ENCODE results near the gene LIN37.
"Not testable (repeated sequence)": the region's sequence is repeated elsewhere in the genome, so short reads cannot be mapped to it uniquely, and the experiment has no call there.

The LIN37 gene

DNA sequence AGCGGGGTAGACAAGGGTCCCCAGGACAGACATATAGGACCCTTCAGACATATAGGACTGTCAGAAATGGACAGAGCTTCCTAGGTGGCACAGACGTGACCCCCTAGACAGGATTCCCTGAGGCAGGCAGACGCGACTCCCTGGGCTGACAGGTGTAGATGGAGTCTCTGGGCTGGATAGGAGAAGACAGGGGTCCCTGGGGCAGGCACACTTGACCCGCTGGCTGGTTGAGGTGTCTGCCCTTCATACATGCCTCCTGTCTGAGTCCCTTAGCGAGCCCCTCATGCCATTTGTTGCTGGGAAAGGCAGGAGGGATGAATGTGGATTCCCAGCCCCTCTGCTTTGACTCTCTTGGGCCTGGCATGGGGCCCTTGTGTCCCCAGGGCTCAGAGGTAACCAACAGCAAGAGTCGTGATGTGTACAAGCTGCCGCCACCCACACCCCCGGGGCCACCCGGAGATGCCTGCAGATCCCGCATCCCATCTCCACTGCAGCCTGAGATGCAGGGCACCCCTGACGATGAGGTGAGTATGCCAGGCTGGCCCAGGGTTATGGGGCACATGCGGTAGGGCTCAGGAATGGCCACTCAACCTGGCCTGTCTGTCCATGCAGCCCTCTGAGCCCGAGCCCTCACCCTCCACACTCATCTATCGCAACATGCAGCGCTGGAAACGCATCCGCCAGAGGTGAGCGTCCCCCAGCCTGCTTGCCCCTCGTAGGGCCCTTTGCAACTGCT, 5.4 kb downstream of the LIN37 start:
- DNase-seq (ENCODE audit: low read depth), result no peak

DNA sequence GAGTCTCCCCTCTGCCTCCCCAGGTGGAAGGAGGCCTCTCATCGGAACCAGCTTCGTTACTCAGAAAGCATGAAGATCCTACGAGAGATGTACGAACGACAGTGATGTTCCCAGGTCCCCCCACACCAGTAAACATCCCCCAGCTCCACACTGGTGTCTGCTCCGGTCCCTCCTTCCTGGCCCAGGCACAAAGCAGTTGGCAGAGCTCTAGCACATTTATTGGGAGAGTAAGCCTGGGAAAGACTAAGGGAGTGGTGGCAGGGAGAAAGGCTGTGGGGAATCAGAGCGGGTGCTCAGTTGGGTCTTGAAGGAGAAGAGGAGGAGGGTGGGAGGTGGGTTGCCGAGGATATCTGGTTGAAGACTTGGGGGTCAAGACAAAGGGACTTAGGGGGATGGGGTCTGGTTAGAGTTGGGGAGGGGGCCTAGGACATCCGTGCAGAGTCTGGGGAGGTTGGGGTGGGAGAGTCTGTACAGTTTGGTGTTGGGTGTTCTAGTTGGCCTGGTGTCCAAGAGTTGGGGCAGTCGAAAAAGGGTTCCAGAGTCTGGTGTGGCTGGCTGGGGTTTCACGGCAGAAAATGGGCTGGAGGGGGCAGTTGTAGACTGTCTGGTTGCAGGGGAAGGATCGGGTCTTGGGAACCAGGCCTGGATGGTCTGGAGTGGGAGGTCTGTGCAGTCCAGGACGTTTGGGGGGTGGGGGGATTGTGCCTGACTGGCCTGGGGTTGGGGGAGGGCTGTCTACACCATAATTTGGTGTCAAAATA, 6.2 kb downstream of the LIN37 start:
- no peak for DNase-seq (ENCODE audit: low read depth)

DNA sequence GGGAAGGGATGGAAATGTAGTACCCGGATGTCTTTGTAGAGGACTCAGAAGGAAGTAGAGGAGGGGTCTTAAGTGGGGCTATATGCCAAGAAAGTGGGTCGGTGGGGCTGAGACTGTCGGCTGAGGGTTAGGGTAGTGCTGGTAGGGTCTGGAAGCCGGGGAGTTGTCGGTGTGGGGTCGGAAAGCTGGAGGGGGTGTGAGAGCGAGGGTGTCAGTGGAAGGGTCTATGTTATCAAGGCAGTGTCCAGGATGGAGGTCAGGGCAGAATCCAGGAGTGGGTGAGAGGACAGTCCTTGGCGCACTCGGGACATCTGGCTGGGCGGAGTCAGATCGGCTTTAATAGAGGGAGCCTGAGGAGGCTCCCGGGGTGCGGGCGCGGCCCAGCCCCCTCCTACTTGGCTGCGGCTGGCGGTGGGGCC, 6.8 kb downstream of the LIN37 start:
- DNase-seq (ENCODE audit: low read depth), result no peak

DNA sequence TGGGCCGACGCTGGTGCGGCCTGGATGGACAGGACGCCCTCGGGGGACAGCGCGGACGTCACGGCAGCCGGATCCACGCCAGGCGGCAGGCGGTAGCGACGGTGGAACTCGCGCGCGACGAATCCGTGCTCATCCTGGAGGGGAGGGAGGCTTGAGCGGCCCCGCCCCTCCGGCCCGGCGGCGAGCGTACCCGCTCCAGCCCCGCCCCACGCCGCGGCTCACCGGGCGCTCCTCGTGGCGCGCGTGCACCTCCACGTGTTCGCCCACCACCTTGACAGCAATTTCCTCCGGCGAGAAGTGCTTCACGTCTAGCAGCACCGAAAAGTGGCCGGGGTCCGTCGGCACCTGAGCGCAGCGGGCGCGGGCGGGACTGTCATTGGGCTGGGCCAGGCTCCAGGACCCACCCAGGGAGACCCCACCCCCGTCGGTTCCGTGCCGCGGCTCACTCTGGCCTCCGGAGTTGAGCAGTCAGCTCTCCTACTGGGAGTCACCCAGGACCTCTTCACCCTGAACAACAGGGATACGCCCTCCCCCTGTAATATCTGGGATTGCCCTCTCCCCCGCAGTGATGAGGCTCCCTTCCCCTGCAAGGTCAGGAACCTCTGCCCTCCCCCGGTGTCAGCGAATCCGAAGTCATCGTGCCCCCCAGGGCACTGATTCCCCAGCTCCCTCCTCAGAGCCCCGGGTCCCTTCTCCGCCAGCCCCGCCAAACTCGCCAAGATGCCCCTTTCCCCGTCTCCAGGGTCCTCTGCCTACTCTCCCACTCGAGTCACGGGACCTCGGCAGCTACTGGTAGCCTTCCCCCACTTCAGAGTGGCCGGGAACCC, 7.4 kb downstream of the LIN37 start:
- peak; percentile 77 for DNase-seq (ENCODE audit: low read depth)

DNA sequence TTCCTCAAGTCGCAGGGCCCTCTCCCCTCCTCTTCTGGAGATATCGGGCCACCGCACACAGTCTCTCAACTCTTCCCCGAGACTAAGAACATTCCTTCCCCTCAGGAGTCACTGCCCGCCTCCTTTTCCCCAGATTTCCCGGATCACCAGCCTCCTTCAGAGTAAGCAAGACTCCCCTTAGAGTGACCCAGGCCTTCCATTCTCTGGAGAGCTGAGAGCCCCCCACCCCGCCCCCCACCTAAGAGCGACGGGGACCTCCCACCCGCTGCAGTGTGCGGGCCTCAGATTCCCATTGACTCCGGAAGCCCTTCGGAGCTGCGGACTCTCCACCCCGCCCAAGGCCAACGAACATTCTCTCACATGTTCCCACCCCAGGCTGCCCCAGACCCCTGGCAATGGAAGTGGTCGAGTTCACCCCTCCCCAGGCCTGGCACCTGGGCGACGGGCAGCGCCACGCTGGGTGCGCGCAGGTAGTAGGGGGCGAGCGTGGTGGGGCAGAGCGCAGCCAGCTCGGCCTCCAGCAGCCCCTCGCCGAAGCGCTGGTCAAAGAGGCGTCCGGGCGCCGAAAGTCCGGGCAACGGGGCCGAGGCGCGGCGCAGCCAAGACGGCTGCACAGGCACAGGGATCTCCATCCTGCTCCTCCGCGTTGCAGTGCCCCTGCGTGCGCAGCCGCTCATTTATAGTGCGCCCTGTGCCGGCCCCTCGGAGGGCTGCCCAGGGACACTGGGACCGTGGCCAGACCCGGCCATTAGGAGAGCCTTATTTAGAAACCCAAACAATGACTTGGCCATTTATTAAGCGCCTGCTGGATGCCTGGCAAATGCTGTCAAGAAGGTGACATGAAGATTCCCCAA, 8.2 kb downstream of the LIN37 start, which contains the start of gene HSPB6:
TSS of gene HSPB6 (minus strand) at position 653 of the 854 bp plus-strand sequence. CDS start at position 632, 21 bp downstream.
- peak; percentile 55 for DNase-seq (ENCODE audit: low read depth)

DNA sequence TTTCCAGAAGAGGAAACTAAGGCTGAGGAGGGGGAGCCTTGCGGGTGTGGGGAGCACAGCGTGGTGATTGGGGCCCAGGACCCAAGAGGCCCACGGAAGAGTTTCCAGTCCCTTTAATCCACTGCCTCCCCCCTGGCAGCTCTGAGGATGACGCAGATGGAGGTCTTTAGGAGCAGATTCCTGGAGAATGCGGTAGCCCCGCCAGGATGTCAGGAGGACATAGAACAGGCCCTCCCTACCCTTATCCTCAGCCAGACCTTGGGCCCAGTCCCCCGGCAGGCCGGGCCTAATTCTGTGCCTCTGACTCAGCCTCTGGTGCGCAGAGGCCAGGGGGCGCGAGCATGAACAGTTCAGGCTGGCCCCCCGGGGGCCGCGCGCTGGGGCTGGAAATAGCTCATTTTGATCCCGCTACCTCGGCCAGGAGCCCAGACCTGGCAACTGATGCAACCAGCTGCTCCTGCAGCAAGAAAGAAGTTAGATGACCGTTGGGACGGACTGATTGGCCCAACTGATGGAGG, 8.9 kb downstream of the LIN37 start:
- peak; percentile 90 for DNase-seq (ENCODE audit: low read depth)

DNA sequence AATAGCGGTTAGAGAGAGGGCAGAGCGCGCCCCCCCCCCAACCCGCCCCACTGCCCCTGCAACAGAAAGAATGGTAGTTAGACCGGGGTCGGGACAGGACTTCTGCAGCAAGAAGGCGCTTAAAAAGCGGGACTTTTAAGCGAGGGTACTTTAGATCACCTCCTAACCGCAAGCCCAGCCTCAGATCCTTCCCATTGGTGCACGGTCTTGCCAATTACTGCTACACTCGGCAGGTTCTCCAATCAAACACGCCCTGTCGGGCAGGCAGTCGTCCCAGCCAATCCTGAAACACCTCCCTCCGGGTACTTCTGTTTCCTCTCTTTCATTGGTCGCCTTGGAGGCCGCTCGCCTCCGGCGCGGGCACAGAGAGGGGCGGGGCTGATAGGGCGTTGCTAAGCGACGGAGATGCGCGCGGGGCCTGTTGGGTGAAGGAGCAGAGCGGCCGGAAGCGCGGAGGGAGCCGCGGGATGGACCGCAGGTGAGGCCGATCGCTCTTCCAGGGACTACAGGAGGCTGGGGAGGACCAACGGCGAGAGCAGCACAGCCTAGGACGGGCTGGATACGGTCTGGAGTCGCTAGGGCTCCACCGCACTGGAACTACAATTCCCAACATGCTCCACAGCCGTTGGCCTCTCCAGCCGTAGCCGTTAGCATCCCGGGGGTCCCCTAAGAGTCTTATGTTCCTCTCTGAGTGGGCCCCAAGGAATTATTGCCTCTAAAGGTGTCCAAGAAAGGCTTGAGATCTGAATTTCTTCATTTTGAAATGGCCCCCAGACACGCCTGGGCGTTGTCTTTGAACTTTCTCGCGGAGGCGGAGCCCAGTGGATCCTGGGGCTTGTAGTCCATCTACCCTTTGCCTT, 9.6 kb downstream of the LIN37 start, which contains the start of gene PROSER3:
TSS of gene PROSER3 (plus strand) at position 428 of the 860 bp plus-strand sequence. CDS start at position 468, 40 bp downstream.
- DNase-seq (ENCODE audit: low read depth), result peak; percentile 100

DNA sequence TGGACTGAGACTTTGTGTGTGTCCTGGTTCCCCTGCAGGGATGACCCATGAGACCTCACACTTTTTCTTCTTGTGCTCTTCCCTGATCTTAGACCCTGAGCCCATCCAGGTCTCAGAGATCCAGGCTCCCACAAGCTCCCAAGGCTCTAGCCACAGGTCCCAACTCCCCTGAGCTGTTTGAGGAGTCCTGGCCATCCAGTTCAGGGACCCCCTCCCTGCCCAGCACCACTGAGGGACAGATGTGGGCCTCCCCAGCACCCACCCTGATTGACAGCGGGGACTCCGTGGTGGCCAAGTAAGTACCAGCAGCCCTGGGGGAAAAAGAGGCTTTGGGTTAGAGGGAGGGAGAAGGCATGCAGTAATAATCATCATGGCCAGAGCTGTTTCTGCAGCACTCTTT, 11.3 kb downstream of the LIN37 start:
- no peak for DNase-seq (ENCODE audit: low read depth)

DNA sequence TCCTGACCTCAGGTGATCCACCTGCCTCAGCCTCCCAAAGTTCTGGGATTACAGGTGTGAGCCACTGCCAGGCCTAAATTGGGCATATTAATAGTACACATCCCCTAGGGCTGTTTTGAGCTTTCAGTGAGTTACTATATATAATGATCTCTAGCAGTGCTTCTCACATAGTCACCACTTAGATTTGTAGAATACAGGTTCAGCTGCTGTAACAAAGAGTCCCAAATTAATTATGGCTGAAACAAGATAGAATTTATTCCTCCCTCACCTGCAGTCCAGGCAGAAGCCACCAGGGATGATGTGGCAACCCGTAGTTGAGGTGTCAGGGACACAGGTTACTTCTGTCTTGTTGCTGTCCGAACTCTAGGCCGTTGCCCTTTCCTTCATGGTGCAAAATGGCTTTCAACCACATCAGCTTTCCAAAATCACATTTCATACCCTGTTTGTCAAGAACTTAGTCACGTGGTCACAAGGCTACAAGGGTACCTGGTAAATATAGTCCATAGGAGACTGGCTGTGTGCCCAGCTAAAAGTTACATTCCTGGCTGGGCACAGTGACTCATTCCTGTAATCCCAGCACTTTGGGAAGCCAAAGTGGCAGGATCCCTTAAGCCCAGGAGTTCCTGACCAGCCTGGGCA, 12.5 kb downstream of the LIN37 start:
- no peak for DNase-seq (ENCODE audit: low read depth)

DNA sequence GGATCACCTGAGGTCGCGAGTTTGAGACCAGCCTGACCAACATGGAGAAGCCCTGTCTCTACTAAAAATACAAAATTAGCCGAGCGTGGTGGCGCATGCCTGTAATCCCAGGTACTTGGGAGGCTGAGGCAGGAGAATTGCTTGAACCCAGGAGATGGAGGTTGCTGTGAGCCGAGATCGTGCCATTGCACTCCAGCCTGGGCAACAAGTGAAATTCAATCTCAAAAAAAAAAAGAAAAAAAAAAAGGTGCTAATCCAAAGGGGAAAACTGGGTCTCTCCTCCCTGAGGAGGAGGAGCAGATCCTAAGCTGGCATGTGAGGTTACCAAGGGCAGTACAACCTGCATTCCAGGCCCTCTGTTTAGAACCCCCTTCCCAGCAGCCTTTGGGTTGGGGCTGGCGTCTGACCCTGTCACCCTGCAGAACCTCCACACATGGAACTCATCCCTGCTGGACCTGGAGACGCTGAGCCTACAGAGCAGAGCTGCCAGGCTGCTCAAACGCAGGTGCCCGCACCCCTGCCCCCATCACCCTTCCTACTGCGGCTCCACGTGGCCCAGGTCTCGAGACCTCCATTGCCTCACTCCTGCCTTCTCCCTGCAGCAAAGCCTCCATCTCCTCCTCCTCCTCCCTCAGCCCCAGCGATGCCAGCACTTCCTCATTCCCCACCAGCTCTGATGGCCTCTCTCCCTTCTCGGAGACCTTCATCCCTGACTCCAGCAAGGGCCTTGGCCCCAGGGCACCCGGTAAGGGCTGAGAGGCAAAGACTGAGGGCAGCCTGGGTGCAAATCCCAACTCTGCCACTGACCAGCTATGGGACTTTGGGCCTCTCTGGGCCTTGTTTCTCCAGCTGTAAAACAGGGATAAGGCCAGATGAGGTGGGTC, 16.3 kb downstream of the LIN37 start:
- no peak for DNase-seq (ENCODE audit: low read depth)

DNA sequence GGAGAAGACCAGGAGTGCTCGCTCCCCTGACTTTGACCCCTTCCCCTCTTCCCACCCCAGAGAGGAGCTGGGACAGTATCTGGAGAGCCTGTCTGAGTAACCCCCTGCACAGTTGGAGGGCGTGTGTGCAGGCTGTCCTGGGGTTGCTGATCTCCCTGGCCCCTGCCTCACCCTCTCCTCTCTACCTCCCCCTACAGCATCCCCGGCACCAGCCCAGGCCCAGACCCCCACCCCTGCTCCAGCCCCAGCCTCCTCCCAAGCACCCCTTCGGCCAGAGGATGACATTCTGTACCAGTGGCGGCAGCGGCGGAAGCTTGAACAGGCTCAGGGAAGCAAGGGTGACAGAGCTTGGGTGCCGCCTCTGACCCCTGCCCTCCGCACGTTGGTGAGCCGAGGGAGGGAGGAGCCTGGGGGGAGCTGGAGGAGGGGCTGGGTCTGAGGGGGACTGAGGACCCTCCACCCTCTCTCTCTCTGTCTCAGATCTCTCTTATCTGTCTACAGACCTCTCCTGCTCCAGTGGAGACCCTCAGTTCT, 18.3 kb downstream of the LIN37 start:
- no peak for DNase-seq (ENCODE audit: low read depth)

DNA sequence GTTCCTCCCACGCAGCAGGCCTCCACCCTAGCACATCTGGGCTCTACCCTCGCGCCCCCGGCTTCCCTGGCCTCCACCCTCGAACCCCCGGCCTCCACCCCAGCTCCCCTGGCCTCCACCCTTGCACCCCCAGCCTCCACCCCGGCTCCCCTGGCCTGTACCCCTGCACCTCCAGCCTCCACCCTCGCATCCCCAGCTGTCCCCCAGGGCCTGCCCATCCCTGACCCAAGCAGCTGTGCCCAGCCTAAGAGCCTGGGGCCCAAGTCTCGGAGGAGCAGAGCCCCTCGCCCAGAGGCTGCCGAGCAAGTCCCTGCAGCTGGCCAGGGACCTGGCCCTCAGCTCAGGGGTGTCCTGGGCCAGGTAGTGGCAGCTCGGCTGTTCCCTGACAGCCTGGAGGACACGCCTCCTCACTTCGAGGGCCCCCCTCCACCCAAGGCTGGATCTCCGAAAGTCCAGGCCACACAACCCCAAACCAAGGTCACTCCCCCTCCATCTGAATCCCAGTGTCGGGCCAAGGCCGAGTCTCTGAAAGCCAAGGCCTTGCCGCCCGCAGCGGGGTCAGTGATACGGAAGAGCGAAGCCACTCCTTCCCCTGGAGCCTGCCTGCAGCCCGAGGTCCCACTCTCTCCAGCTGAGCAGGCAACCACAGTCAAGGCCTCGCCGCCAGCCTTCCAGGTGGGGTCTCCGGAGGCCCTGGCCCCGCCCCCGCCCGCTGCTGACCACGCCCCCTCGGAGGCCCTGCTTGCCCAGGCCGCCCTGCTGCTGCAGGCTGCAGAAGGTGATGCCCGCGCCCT, 19.1 kb downstream of the LIN37 start:
- DNase-seq (ENCODE audit: low read depth), result no peak

DNA sequence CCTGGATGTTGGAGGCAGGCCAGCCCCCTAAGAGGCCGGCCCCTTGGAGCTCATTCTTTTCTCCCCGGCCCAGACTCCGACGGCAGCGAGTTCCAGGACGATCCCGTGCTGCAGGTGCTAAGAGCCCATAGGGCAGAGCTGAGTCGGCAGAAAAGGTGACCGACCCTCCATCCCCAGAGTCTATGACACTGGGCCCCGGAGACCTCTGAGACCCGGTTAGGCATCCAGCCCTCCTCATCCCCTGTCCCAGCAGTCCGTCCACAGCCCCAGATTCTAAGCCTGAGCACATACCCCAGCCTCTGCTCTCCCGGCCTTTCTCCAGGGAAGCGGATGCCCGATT, 19.7 kb downstream of the LIN37 start:
- no peak for DNase-seq (ENCODE audit: low read depth)

DNA sequence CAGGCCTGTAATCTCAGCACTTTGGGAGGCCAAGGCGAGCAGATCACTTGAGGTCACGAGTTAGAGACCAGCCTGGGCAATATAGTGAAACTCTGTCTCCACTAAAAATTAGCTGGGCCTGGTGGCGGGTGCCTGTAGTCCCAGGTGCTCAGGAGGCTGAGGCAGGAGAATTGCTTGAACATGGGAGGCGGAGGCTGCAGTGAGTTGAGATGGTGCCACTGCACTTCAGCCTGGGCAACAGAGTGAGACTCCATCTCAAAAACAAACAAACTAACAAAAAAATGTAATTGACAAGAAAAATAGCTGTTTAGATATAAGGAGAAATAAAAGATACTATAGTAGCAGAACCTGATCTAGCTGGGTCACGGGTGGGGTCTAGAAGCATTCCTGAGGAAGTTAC, 24.0 kb downstream of the LIN37 start:
- not testable (repeated sequence) for DNase-seq (ENCODE audit: low read depth)

DNA sequence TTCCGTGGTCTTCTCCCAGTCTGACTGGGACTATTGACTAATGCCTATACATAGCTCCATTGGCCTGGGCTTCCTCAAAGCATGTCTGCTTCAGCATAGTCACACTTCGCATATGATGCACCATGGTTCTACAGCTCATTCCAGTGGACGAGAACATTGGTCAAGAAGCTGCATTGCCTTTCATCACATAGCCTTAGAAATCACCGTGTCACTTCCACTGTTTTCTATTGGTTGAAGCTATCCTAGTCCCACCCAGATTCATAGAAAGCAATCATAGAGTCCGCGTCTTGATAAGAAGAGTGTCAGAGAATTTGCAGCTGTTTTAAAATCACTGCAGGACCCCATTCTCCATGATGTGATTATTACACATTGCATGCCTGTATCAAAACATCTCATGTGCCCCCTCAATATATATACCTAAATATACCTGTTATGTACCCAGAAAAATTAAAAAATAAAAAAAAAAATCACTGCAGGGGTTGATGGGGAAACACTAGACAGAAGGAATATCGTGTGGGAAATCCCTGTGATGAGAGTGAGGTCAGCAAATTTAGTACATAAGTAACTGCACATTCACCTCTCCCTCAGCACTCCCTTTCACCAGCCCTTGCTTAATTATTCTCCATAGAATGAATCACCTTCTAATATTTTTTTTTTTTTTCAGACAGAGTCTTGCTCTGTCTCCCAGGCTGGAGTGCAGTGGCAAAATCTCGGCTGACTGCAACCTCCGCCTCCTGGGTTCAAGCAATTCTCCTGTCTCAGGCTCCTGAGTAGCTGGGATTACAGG, 24.8 kb downstream of the LIN37 start:
- DNase-seq (ENCODE audit: low read depth), result no peak

DNA sequence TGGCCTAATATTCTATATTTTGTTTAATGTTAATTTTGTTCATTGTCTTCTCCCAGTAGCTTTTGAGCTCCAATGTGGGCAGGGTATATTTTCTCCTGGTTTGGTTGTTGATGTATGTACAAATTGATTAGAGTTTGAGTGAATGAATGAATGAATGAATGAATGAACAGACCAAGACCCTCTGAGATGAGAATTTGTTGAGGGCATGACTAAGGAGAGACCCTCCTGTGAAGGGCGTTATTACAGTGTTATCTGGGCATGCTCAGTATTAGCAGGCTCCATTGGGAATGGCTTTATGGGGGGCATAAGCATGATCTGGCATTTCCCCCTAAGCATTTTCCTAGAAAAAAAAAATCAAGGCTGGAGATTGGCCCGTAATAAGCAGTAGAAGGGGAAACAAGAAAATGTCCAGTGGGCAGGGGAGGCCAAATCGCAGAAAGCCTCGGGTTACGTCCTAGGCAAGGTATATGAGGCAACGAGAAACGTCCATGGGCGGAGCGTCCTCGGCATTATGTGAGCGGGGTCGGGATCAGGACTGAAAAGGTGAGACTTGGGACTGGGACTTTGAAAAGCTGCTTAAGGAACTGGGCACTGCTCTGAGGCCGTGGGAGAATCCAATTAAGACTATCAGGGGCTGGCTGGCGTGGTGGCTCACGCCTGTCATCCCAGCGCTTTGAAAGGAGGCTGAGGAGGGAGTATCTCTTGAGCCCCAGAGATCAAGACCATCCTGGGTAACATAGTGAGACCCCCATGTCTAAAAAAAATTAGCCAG, 26.1 kb downstream of the LIN37 start:
- DNase-seq (ENCODE audit: low read depth), result no peak

All from iris pigment epithelial cell (primary cell).